Effector memory CD8-positive, alpha-beta T cell (primary cell): ENCODE results near the gene EBF3.

Experiments used
- ATAC-seq: fragments of 150-1000 bp; cut with Tn5 transposase; replicated peaks from 2 replicates; pipeline ENCODE4 v1.10.0; 2021; ENCODE audit warnings: mild to moderate bottlenecking, moderate library complexity
- DNase-seq, 3 experiments: peaks; one replicate each; pipeline ENCODE4 v3.0.0; 2021
- H3K27ac Mint-ChIP-seq, 2 donors: one replicate each; pipeline ENCODE4 v1.8.0; 2022; ENCODE audit warnings: mild to moderate bottlenecking in 2 of 2, mixed read lengths in 2 of 2, moderate library complexity in 2 of 2
- H3K27me3 Mint-ChIP-seq, 2 donors: one replicate each; pipeline ENCODE4 v1.8.0; 2022; ENCODE audit warnings: mixed read lengths in 2 of 2
- H3K36me3 Mint-ChIP-seq: one replicate; pipeline ENCODE4 v1.8.0; 2022; ENCODE audit warnings: mild to moderate bottlenecking, moderate library complexity, mixed read lengths; ENCODE audit not compliant: insufficient read depth
- H3K4me1 Mint-ChIP-seq, 2 donors: one replicate each; pipeline ENCODE4 v1.8.0; 2022; ENCODE audit warnings: low read depth in 2 of 2, mixed read lengths in 2 of 2
- H3K4me3 Mint-ChIP-seq, 2 donors: one replicate each; pipeline ENCODE4 v1.8.0; 2022; ENCODE audit warnings: mild to moderate bottlenecking in 2 of 2, mixed read lengths in 2 of 2, moderate library complexity in 2 of 2
- H3K9me3 Mint-ChIP-seq, 2 donors: one replicate each; pipeline ENCODE4 v1.8.0; 2022; ENCODE audit warnings: mixed read lengths in 2 of 2

Gene EBF3

GRCh38 chr10:129951101-129951969 is 12.7 kb downstream of the EBF3 start:
- Mint-ChIP-seq H3K27ac (no peak overlapping the region), H3K36me3 (no peaks in the 10 kb centered on the region), H3K4me1 (no peaks in the 10 kb centered on the region)

GRCh38 chr10:129950676-129951075 is 13.4 kb downstream of the EBF3 start:
- no peak for ATAC-seq
- Mint-ChIP-seq H3K27ac (no peak overlapping the region), H3K9me3 (no peaks in the 10 kb centered on the region), H3K4me3 (no peak overlapping the region), H3K27me3 (peaks cover 40 to 79% of the 10 kb centered on the region in 2 donors), H3K4me1 (no peaks in the 10 kb centered on the region), H3K36me3 (no peaks in the 10 kb centered on the region)
- DNase-seq: no peak

More at GRCh38 chr10:129951101-129951969, 12.7 kb downstream of the EBF3 start:
- DNase-seq (no peak), ATAC-seq (no peak)
- Mint-ChIP-seq H3K9me3 (no peaks in the 10 kb centered on the region), H3K4me3 (no peak overlapping the region), H3K27me3 (peaks cover 43 to 78% of the 10 kb centered on the region in 2 donors)

GRCh38 chr10:129949891-129950291 is 14.2 kb downstream of the EBF3 start:
- peaks cover 36 to 77% of the 10 kb centered on the region in 2 donors for H3K27me3 Mint-ChIP-seq
- no peak for ATAC-seq

GRCh38 chr10:129949411-129949810 is 14.7 kb downstream of the EBF3 start:
- Mint-ChIP-seq H3K27me3 (peaks cover 32 to 72% of the 10 kb centered on the region in 2 donors), H3K4me1 (no peaks in the 10 kb centered on the region), H3K4me3 (no peak overlapping the region), H3K9me3 (no peaks in the 10 kb centered on the region), H3K36me3 (no peaks in the 10 kb centered on the region), H3K27ac (no peak overlapping the region)
- no peak for DNase-seq
- ATAC-seq: no peak

More at GRCh38 chr10:129949891-129950291, 14.2 kb downstream of the EBF3 start:
- no peak overlapping the region for H3K27ac Mint-ChIP-seq
- DNase-seq: no peak
- no peaks in the 10 kb centered on the region for H3K4me1 Mint-ChIP-seq
- H3K4me3 Mint-ChIP-seq: no peak overlapping the region
- H3K9me3 Mint-ChIP-seq: no peaks in the 10 kb centered on the region
- no peaks in the 10 kb centered on the region for H3K36me3 Mint-ChIP-seq

GRCh38 chr10:129946859-129947258 is 17.2 kb downstream of the EBF3 start:
- Mint-ChIP-seq H3K36me3 (no peaks in the 10 kb centered on the region), H3K4me3 (no peak overlapping the region), H3K4me1 (no peaks in the 10 kb centered on the region), H3K27me3 (peaks cover 21 to 48% of the 10 kb centered on the region in 2 donors), H3K27ac (no peak overlapping the region), H3K9me3 (no peaks in the 10 kb centered on the region)
- ATAC-seq (no peak), DNase-seq (no peak)

- Mint-ChIP-seq H3K36me3 (no peaks in the 10 kb centered on the region), H3K9me3 (no peaks in the 10 kb centered on the region), H3K27ac (no peak overlapping the region), H3K4me3 (no peak overlapping the region), H3K4me1 (no peaks in the 10 kb centered on the region), H3K27me3 (peaks cover 18 to 46% of the 10 kb centered on the region in 2 donors)
- ATAC-seq (no peak), DNase-seq (no peak)
Measured at GRCh38 chr10:129945941-129946760, 17.9 kb downstream of the EBF3 start.

- no peak for DNase-seq
- ATAC-seq: no peak
- H3K27ac Mint-ChIP-seq: no peak overlapping the region
- H3K4me3 Mint-ChIP-seq: no peak overlapping the region
- H3K27me3 Mint-ChIP-seq: peaks cover 18 to 46% of the 10 kb centered on the region in 2 donors
- H3K36me3 Mint-ChIP-seq: no peaks in the 10 kb centered on the region
- no peaks in the 10 kb centered on the region for H3K4me1 Mint-ChIP-seq
- no peaks in the 10 kb centered on the region for H3K9me3 Mint-ChIP-seq
Measured at GRCh38 chr10:129945526-129945925, 18.5 kb downstream of the EBF3 start.

GRCh38 chr10:129945064-129945463 is 19.0 kb downstream of the EBF3 start:
- Mint-ChIP-seq H3K27ac (no peak overlapping the region), H3K4me3 (no peak overlapping the region), H3K27me3 (peaks cover 20 to 50% of the 10 kb centered on the region in 2 donors), H3K9me3 (no peaks in the 10 kb centered on the region), H3K36me3 (no peaks in the 10 kb centered on the region), H3K4me1 (no peaks in the 10 kb centered on the region)
- no peak for DNase-seq
- no peak for ATAC-seq

GRCh38 chr10:129944456-129944855 is 19.6 kb downstream of the EBF3 start:
- H3K4me3 Mint-ChIP-seq: no peak overlapping the region
- H3K27ac Mint-ChIP-seq: no peak overlapping the region
- H3K27me3 Mint-ChIP-seq: peaks cover 26 to 54% of the 10 kb centered on the region in 2 donors
- no peaks in the 10 kb centered on the region for H3K36me3 Mint-ChIP-seq
- DNase-seq (no peak), ATAC-seq (no peak)
- H3K4me1 Mint-ChIP-seq: no peaks in the 10 kb centered on the region
- H3K9me3 Mint-ChIP-seq: no peaks in the 10 kb centered on the region

GRCh38 chr10:129942936-129943715 is 20.9 kb downstream of the EBF3 start:
- no peak for DNase-seq
- H3K9me3 Mint-ChIP-seq: no peaks in the 10 kb centered on the region

GRCh38 chr10:129942391-129942790 is 21.7 kb downstream of the EBF3 start:
- H3K4me1 Mint-ChIP-seq: no peaks in the 10 kb centered on the region
- ATAC-seq: no peak
- no peaks in the 10 kb centered on the region for H3K9me3 Mint-ChIP-seq

More at GRCh38 chr10:129942936-129943715, 20.9 kb downstream of the EBF3 start:
- peaks cover 33 to 52% of the 10 kb centered on the region in 2 donors for H3K27me3 Mint-ChIP-seq
- no peaks in the 10 kb centered on the region for H3K4me1 Mint-ChIP-seq
- ATAC-seq: no peak
- H3K36me3 Mint-ChIP-seq: no peaks in the 10 kb centered on the region
- no peak overlapping the region for H3K4me3 Mint-ChIP-seq
- no peak overlapping the region for H3K27ac Mint-ChIP-seq

GRCh38 chr10:129942019-129942277 is 22.1 kb downstream of the EBF3 start:
- H3K27ac Mint-ChIP-seq: no peak overlapping the region
- ATAC-seq: no peak
- no peak for DNase-seq

More at GRCh38 chr10:129942391-129942790, 21.7 kb downstream of the EBF3 start:
- Mint-ChIP-seq H3K27ac (no peak overlapping the region), H3K36me3 (no peaks in the 10 kb centered on the region), H3K27me3 (peaks cover 33 to 56% of the 10 kb centered on the region in 2 donors), H3K4me3 (no peak overlapping the region)
- DNase-seq: no peak

More at GRCh38 chr10:129942019-129942277, 22.1 kb downstream of the EBF3 start:
- H3K9me3 Mint-ChIP-seq: no peaks in the 10 kb centered on the region
- H3K27me3 Mint-ChIP-seq: peaks cover 33 to 58% of the 10 kb centered on the region in 2 donors
- no peak overlapping the region for H3K4me3 Mint-ChIP-seq
- H3K4me1 Mint-ChIP-seq: no peaks in the 10 kb centered on the region
- H3K36me3 Mint-ChIP-seq: no peaks in the 10 kb centered on the region
